IMR-90 (cell line): ENCODE results near the gene MRTFA. TPM values are rescaled to one million over a fixed set of nuclear protein-coding genes. Genes with fewer than 3 reads are reported as not detected.

Experiments used
- ATAC-seq: fragments of 200-7000 bp; cut with Tn5 transposase; 2 replicates; pipeline ENCODE4 v1.9.1; 2020; ENCODE audit warnings: low read depth, mild to moderate bottlenecking, moderate library complexity
- BruUV-seq: library from RNA; stranded (reverse); fragments of 400-500 nt; replicated peaks from 2 replicates; lab custom pipeline; 2021; lab: Mats Ljungman, UMichigan
- CTCF ChIA-PET: fragments of 300-600 bp; formaldehyde crosslinking; extraction: SDS; loops from one replicate; lab custom pipeline; 2021; ENCODE audit warnings: antibody characterized with exemption; lab: Yijun Ruan, JAX
- POLR2A ChIA-PET: fragments of 300-600 bp; sonication (Branson Sonifier 250); formaldehyde crosslinking; loops from one replicate; lab custom pipeline; 2022; ENCODE audit warnings: antibody characterized with exemption; ENCODE audit not compliant: unreplicated experiment; lab: Charles Lee
- DNase-seq: peaks from one replicate; pipeline ENCODE4 v3.0.0; 2013
- H2AFZ ChIP-seq: replicated peaks from 2 replicates; pipeline ENCODE3; 2013; ENCODE audit warnings: low read length, mild to moderate bottlenecking; ENCODE audit not compliant: poor library complexity
- H2AK5ac ChIP-seq: 2 replicates; pipeline ENCODE4 v1.6.1; 2013; ENCODE audit warnings: low read depth, low read length, inconsistent platforms
- H2AK9ac ChIP-seq: replicated peaks from 2 replicates; pipeline ENCODE3; 2013; ENCODE audit warnings: mild to moderate bottlenecking, low read depth, low read length, moderate library complexity; ENCODE audit not compliant: poor library complexity
- H2BK120ac ChIP-seq: 2 replicates; pipeline ENCODE4 v1.6.1; 2013; ENCODE audit warnings: low read depth, low read length, inconsistent platforms
- H2BK15ac ChIP-seq: 3 replicates; pipeline ENCODE4 v1.6.1; 2013; ENCODE audit warnings: low read depth, low read length, inconsistent platforms
- H2BK20ac ChIP-seq: 2 replicates; pipeline ENCODE4 v1.6.1; 2013; ENCODE audit warnings: low read depth, mild to moderate bottlenecking, inconsistent platforms, low read length, moderate library complexity
- H2BK5ac ChIP-seq: 2 replicates; pipeline ENCODE4 v1.6.1; 2013; ENCODE audit warnings: mild to moderate bottlenecking, low read depth, low read length, inconsistent platforms; ENCODE audit not compliant: poor library complexity, severe bottlenecking
- H3K14ac ChIP-seq: replicated peaks from 2 replicates; pipeline ENCODE4 v1.6.1; 2013; ENCODE audit warnings: low read depth, low read length, inconsistent platforms
- H3K18ac ChIP-seq: 2 replicates; pipeline ENCODE4 v1.6.1; 2013; ENCODE audit warnings: low read depth, low read length, control low read depth
- H3K23ac ChIP-seq: 2 replicates; pipeline ENCODE4 v1.6.1; 2013; ENCODE audit warnings: low read depth, low read length, inconsistent platforms
- H3K27ac ChIP-seq: 2 replicates; pipeline ENCODE4 v1.5.1; 2013; ENCODE audit warnings: mild to moderate bottlenecking, control low read depth, low read length; ENCODE audit not compliant: insufficient read depth
- H3K27me3 ChIP-seq: 2 replicates; pipeline ENCODE4 v1.6.1; 2013; ENCODE audit warnings: low read length; ENCODE audit not compliant: control insufficient read depth, insufficient read depth
- H3K36me3 ChIP-seq: 2 replicates; pipeline ENCODE4 v1.6.1; 2013; ENCODE audit warnings: low read length, mixed read lengths; ENCODE audit not compliant: control insufficient read depth, insufficient read depth
- H3K4ac ChIP-seq: 2 replicates; pipeline ENCODE4 v1.6.1; 2013; ENCODE audit warnings: low read depth, low read length, inconsistent platforms
- H3K4me1 ChIP-seq: 2 replicates; pipeline ENCODE4 v1.6.1; 2013; ENCODE audit warnings: low read length, mixed read lengths; ENCODE audit not compliant: control insufficient read depth, insufficient read depth
- H3K4me2 ChIP-seq: 2 replicates; pipeline ENCODE4 v1.6.1; 2013; ENCODE audit warnings: low read depth, mild to moderate bottlenecking, control low read depth, low read length, moderate library complexity
- H3K4me3 ChIP-seq: 2 replicates; pipeline ENCODE4 v1.5.1; 2013; ENCODE audit warnings: low read depth, mild to moderate bottlenecking, control low read depth, low read length, moderate library complexity; ENCODE audit not compliant: insufficient read depth
- H3K56ac ChIP-seq: 2 replicates; pipeline ENCODE4 v1.6.1; 2013; ENCODE audit warnings: low read length, inconsistent platforms; ENCODE audit not compliant: insufficient read depth; ENCODE audit errors: extremely low read depth
- H3K79me1 ChIP-seq, 2 experiments: 2 replicates each; pipeline ENCODE4 v1.6.1; 2013; ENCODE audit warnings: low read length in 2 of 2, inconsistent platforms in 1 of 2, low read depth in 1 of 2
- H3K9ac ChIP-seq: 2 replicates; pipeline ENCODE4 v1.6.1; 2013; ENCODE audit warnings: low read depth, low read length, control low read depth
- H3K9me1 ChIP-seq: 2 replicates; pipeline ENCODE4 v1.6.1; 2013; ENCODE audit warnings: low read length, inconsistent platforms; ENCODE audit not compliant: insufficient read depth
- H3K9me3 ChIP-seq: 2 replicates; pipeline ENCODE4 v1.6.1; 2013; ENCODE audit warnings: low read length; ENCODE audit not compliant: control insufficient read depth, insufficient read depth
- H4K20me1 ChIP-seq: 2 replicates; pipeline ENCODE4 v1.6.1; 2013; ENCODE audit warnings: low read length, inconsistent platforms; ENCODE audit not compliant: insufficient read depth
- H4K5ac ChIP-seq: 2 replicates; pipeline ENCODE4 v1.6.1; 2013; ENCODE audit warnings: mild to moderate bottlenecking, low read depth, low read length, control low read depth
- H4K8ac ChIP-seq, 2 experiments: 2 replicates each; pipeline ENCODE4 v1.6.1; 2013; ENCODE audit warnings: low read depth in 2 of 2, low read length in 2 of 2, control low read depth in 1 of 2, inconsistent platforms in 1 of 2
- H4K91ac ChIP-seq: 2 replicates; pipeline ENCODE4 v1.6.1; 2013; ENCODE audit warnings: low read depth, low read length, inconsistent platforms; ENCODE audit not compliant: insufficient read depth
- BHLHE40 ChIP-seq: fragments of 150-350 bp; IDR thresholded peaks from 2 replicates; pipeline ENCODE4 v1.6.1; 2016; ENCODE audit warnings: mild to moderate bottlenecking, low read depth, low read length
- CEBPB ChIP-seq: IDR thresholded peaks from 2 replicates; pipeline ENCODE4 v1.6.1; 2012; ENCODE audit warnings: low read depth, low read length, improper control_type of control experiment
- CHD1 ChIP-seq: IDR thresholded peaks from 2 replicates; pipeline ENCODE4 v1.6.1; 2012; ENCODE audit warnings: low read depth, low read length, improper control_type of control experiment
- FOS ChIP-seq: fragments of 150-350 bp; IDR thresholded peaks from 2 replicates; pipeline ENCODE4 v1.6.1; 2016; ENCODE audit warnings: low read depth, low read length
- MAFK ChIP-seq: IDR thresholded peaks from 2 replicates; pipeline ENCODE4 v1.6.1; 2012; ENCODE audit warnings: low read depth, low read length, improper control_type of control experiment
- MAZ ChIP-seq: IDR thresholded peaks from 2 replicates; pipeline ENCODE4 v1.6.1; 2012; ENCODE audit warnings: low read depth, mild to moderate bottlenecking, low read length, improper control_type of control experiment, moderate library complexity, borderline replicate concordance
- RAD21 ChIP-seq: IDR thresholded peaks from 2 replicates; pipeline ENCODE4 v1.6.1; 2012; ENCODE audit warnings: low read length, improper control_type of control experiment
- RFX5 ChIP-seq: IDR thresholded peaks from 2 replicates; pipeline ENCODE4 v1.8.0; 2012; ENCODE audit warnings: low read depth, mild to moderate bottlenecking, low read length, moderate library complexity
- SMC3 ChIP-seq: fragments of 150-350 bp; IDR thresholded peaks from 2 replicates; pipeline ENCODE4 v1.6.1; 2016; ENCODE audit warnings: low read depth, mild to moderate bottlenecking, antibody characterized with exemption, low read length, moderate library complexity
- WGBS, 2 experiments: methylation state at CpG; one replicate each; pipeline versions ENCODE4 v1.1.5 to v1.1.7; 2013; ENCODE audit warnings: missing lambda C conversion rate in 2 of 2; ENCODE audit not compliant: insufficient read length in 1 of 2; ENCODE audit errors: extremely low coverage in 2 of 2; 5-methylcytosine and 5-hydroxymethylcytosine counted together
- dilution Hi-C: fragments of 300-500 bp; cut with HindIII; formaldehyde crosslinking; loops from one replicate; pipeline ENCODE4 v1.14.3; 2018; ENCODE audit warnings: low sequenced_read_pairs; ENCODE audit not compliant: unreplicated experiment
- in situ Hi-C: fragments of 300-500 bp; cut with MboI; formaldehyde crosslinking; loops from 3 replicates; pipeline ENCODE4 v1.14.3; 2019; ENCODE audit warnings: low sequenced_read_pairs, inconsistent platforms, mixed read lengths
- intact Hi-C: fragments of 100-400 bp; cut with micrococcal nuclease; formaldehyde crosslinking; loops from 2 replicates; pipeline ENCODE4 v1.10.0; 2022
- polyA plus RNA-seq, 3 experiments: library from polyadenylated mRNA; depleted of rRNA; stranded (reverse); fragments of >200 nt; gene quantifications; 2 replicates each; pipeline ENCODE4 v1.2.3, GENCODE V29; 2012; ENCODE audit warnings: low replicate concordance in 1 of 3
- total RNA-seq: library from RNA; depleted of rRNA; stranded (reverse); fragments of >200 nt; gene quantifications from 2 replicates; pipeline ENCODE4 v1.2.3, GENCODE V29; 2012
- TF ChIP-seq, protein P1 (sequence below): fragments of 150-350 bp; IDR thresholded peaks from 2 replicates; pipeline ENCODE4 v1.6.1; 2017; ENCODE audit warnings: mild to moderate bottlenecking, antibody characterized with exemption, low read length, low read depth
- TF ChIP-seq, protein P2 (sequence below): fragments of 150-350 bp; IDR thresholded peaks from 2 replicates; pipeline ENCODE4 v1.6.1; 2016; ENCODE audit warnings: low read depth, mild to moderate bottlenecking, low read length, moderate library complexity, borderline replicate concordance

The MRTFA gene
- total and polyA plus RNA-seq, 2 of the 4 experiments (the other 2 are of a cell fraction), result 12.5 to 17.2 TPM

GRCh38 chr22:40404251-40405177, 232.0 kb downstream of the MRTFA start:
- no peak overlapping the region for H4K8ac ChIP-seq
- H3K4ac ChIP-seq, result no peak overlapping the region
- H2AFZ ChIP-seq, result peak overlapping the region; percentile 15
- no TSS peak for BruUV-seq
- no peak overlapping the region for H4K5ac ChIP-seq
- no peak overlapping the region for H2BK15ac ChIP-seq
- ATAC-seq, result no peak
- peaks cover 24 to 37% of the 10 kb centered on the region in 2 experiments for H3K79me1 ChIP-seq
- H3K56ac ChIP-seq, result no peak overlapping the region
- intact Hi-C loops (no loop called here), in situ Hi-C loops (no loop called here), dilution Hi-C loops (no loop called here)
- no peak overlapping the region for H3K14ac ChIP-seq
- no peaks in the 10 kb centered on the region; the same call in 1 of the 2 replicates for H3K4me1 ChIP-seq
- H2BK120ac ChIP-seq, result no peak overlapping the region
- 0 out of 2 replicates have a peak, but pooled peaks cover 12% of the 10 kb centered on the region for H3K9me1 ChIP-seq
- H3K9me3 ChIP-seq, result no peaks in the 10 kb centered on the region
- no peak for TF ChIP-seq SMC3
- no peak for TF ChIP-seq FOS
- TF ChIP-seq, protein P1, sequence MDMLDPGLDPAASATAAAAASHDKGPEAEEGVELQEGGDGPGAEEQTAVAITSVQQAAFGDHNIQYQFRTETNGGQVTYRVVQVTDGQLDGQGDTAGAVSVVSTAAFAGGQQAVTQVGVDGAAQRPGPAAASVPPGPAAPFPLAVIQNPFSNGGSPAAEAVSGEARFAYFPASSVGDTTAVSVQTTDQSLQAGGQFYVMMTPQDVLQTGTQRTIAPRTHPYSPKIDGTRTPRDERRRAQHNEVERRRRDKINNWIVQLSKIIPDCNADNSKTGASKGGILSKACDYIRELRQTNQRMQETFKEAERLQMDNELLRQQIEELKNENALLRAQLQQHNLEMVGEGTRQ, result no peak
- TF ChIP-seq CEBPB, result no peak
- TF ChIP-seq RAD21, result no peak
- TF ChIP-seq RFX5, result no peak
- TF ChIP-seq, protein P2, sequence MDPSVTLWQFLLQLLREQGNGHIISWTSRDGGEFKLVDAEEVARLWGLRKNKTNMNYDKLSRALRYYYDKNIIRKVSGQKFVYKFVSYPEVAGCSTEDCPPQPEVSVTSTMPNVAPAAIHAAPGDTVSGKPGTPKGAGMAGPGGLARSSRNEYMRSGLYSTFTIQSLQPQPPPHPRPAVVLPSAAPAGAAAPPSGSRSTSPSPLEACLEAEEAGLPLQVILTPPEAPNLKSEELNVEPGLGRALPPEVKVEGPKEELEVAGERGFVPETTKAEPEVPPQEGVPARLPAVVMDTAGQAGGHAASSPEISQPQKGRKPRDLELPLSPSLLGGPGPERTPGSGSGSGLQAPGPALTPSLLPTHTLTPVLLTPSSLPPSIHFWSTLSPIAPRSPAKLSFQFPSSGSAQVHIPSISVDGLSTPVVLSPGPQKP, result no peak
- no peak for TF ChIP-seq MAZ
- TF ChIP-seq BHLHE40, result no peak
- TF ChIP-seq MAFK, result no peak
- TF ChIP-seq CHD1, result no peak
- no peak overlapping the region for H3K23ac ChIP-seq
- peak overlapping the region; percentile 30 for H2AK9ac ChIP-seq
- no peak overlapping the region for H3K4me2 ChIP-seq
- peaks cover 20% of the 10 kb centered on the region for H4K20me1 ChIP-seq
- no peak overlapping the region for H3K18ac ChIP-seq
- WGBS, 2 experiments, result 93% methylated on average over 12 of the region's 25 CpGs; no CpG with 5 or more reads in 1 of the 2 experiments
- 0 out of 2 replicates have a peak overlapping the region, but pooled peaks have one; percentile 3 for H2AK5ac ChIP-seq
- no peak for DNase-seq
- H2BK20ac ChIP-seq, result no peak overlapping the region
- no peak overlapping the region for H3K27ac ChIP-seq
- H2BK5ac ChIP-seq, result no peak overlapping the region
- no peak overlapping the region for H3K9ac ChIP-seq
- ChIA-PET POLR2A (no interaction called here), CTCF (no interaction called here)
- no peak overlapping the region for H4K91ac ChIP-seq
- H3K4me3 ChIP-seq, result no peak overlapping the region
- H3K36me3 ChIP-seq, result peaks cover 77% of the 10 kb centered on the region
- no peaks in the 10 kb centered on the region for H3K27me3 ChIP-seq
